IPS-NIHi11 (cell line): Measurements from ENCODE around the gene CRIP1.

ENCODE experiments used
- DNase-seq: peaks from one replicate; pipeline ENCODE4 v3.0.0; 2012; ENCODE audit warnings: mixed read lengths, low spot score

CRIP1 gene

GRCh38 chr14:105492971-105493871 is 6.5 kb downstream of the CRIP1 start:
- no peak for DNase-seq

DNA sequence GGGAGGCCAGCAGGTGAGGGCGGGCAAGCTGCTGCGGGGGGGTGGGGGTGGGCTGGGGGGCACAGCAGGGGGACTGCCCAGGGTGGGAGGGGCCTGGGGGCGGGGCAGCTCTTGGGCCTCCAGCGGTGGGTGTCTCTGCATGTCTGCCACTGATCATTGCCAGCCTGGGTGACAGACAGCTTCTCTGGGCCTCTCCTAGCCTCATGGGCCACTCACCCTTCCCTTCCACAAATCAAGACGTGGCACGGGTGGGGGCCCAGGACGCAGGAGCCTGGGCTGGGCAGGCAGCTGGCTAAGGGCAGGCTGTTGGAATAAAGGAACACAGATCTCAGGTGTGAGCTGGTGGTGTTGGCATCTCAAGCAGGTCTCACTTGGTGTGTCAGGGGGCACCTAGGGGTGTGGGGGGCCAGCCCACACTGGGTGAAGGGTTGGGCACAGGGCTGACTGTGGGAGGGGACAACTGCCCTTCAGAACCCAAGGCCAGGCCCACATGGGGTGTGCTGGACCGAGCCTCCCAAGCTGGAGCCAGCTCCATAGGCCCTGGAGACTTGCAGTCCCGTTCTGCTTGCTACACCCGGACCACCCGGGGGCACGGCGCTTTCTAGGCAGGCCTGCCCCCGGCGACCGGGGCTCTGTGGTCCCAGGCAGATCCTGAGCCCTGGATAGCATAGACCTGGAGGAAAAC is 7.4 kb downstream of the CRIP1 start:
- no peak for DNase-seq

DNA sequence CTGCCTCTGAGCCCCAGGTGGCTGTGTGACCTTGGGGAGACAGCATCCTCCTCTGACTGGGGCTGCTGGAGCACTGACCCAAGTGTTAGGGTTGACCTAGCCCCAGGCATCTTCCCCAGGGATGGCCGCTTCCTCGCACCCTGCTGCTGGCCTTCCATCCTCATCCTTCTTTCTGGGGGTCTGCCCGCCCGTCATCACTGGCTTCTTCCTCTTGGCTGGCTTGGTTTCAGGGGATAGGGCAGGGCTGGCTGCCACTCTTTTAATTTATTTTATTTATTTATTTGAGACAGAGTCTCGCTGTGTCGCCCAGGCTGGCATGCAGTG is 7.9 kb downstream of the CRIP1 start:
- no peak for DNase-seq

- no peak for DNase-seq
Observed at GRCh38 chr14:105495101-105495989, 8.7 kb downstream of the CRIP1 start.

GRCh38 chr14:105495990-105496830 is 9.5 kb downstream of the CRIP1 start:
- DNase-seq = no peak

GRCh38 chr14:105496831-105497591 is 10.3 kb downstream of the CRIP1 start:
- no peak for DNase-seq

- DNase-seq = no peak
Observed at GRCh38 chr14:105497671-105498429, 11.2 kb downstream of the CRIP1 start.

GRCh38 chr14:105498430-105499255 is 12.0 kb downstream of the CRIP1 start:
- no peak for DNase-seq

GRCh38 chr14:105499256-105500035 is 12.8 kb downstream of the CRIP1 start:
- no peak for DNase-seq

DNA sequence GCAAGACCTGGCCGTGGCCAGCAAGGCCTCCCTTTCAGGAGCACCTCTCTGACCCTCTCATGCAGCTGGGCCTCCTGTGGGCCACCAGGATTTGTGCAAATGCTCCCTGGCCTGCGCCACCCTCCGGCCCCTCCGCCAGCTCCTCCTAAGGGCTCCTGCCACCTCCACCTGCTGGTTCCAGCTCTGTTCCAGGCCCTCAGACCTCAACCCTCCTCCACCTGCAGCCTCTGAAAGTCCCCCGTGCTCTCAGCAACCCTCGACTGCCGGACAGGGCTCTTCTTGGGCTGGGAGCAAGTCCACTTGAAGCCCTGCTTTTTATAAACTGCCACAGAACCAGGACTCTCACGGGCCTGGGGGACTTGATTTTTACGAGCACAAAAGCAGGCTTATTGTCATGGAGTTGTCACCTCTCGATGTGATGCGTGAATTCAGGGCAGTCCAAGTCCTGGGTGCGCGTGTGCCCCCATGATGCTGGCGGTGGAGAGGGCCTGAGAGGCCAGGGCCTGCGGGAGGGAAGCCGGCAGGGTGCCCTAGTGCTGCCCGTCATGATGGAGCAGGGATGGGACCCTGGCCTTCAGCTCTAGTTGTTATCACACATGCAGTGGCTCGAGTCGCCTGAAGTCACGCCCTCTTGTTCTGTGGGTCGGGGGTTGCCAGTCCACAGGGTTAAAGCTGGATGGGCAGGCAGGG is 13.5 kb downstream of the CRIP1 start:
- DNase-seq = no peak

DNA sequence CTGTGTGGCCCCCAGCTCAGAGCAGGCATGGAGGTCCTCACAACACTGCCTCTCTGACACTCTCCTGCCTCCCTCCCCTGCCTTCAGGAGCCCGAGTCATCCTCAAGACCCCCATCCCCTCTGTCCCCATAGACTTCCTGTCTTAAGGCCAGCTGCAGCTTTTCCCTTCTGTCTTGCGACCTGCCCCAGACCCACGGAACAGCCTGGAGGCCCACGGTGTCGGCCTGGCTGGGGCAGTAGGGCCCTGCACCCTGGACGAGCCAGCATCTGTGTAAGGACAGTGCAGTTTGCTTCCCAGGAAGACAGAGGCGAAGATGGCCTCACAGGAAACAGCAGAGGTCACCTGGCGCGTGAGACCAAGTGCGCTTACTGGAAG is 14.0 kb downstream of the CRIP1 start:
- DNase-seq = no peak

DNA sequence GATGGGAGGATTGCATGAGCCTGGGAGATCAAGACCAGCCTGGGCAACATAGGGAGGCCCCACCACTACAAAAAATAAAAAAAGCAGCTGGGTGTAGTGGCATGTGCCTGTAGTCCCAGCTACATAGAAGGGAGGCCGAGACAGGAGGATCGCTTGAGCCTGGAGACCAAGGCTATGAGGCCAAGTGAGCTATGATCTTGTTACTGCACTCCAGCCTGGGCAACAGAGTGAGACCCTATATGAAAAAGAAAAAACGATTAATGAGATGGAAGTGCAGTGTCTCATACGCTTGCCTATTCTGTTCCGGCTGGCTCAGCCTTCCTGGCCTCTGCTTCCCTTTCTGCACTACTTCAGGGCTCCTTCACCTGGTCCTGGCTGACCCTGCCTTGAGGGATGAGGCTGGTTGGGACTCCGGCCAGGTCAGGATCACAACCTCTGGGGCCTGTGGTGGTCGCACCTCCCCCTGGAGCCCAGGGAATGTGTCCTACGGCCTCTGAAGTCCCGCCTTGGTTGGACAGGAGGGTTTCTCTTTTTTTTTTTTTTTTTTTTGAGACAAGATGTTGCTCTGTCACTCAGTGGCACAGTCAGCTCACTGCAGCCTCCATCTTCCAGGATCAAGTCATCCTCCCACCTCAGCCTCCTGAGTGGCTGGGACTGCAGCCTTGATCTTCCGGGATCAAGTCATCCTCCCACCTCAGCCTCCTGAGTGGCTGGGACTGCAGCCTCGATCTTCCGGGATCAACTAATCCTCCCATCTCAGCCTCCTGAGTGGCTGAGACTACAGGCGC is 15.0 kb downstream of the CRIP1 start:
- no peak for DNase-seq

GRCh38 chr14:105502446-105503295 is 16.0 kb downstream of the CRIP1 start:
- no peak for DNase-seq

DNA sequence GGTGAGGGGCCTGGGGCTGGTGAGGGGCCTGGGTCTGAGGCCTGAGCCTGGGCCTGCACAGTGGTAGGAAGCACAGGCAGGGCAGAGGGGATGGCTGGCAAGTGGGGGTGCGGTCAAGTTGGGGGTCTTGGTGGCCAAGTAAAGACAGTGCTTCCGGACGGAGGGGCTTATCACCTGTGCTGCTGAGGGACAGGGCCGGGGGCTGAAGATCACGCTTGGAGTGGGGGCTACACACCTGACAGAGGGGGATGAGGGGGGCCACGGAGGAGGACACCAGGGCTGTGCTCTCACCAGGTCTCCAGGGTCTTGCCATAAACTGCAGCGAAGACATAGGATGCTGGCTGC is 16.6 kb downstream of the CRIP1 start:
- no peak for DNase-seq

DNA sequence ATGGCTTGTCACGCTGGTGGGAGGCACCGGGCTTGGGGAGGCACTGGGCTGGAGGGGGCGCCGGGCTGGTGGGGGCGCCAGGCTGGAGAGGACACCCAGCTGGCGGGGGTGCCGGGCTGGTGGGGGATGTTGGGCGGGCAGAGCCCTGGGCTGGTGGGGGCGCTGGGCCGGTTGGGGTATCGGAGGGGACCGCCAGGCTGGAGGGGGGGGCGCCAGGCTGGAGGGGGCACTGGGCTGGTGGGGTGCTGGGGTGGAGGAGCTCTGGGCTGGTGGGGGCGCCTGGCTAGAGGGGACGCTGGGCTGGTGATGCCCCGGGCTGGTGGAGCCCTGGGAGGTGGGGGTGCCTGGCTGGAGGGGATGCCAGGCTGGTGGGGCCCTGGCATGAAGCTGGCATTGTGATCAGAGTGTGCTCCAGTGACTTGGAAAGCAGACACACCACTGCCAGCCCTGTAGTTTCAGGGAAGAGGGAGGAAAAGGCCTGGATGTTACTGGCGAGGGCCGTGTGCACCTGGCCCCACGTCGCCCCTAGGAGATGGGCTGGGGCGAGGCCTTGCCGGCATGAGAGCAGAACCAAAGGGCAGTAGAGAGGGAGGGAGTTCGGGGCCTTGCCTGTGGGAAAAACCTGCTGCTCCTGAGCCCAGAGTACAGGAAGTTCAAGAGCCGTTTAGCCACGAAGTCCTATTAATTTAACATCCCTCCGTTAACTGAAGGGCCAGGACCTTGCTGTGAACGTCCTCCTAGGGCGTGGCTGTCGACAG is 17.4 kb downstream of the CRIP1 start:
- DNase-seq = no peak
